Testis (tissue), 2 donors: Measurements from ENCODE around the gene CERT1.

ENCODE experiments used
- CTCF ChIP-seq, 3 experiments: fragments of 450-650 bp in 2 of 3; fragments of 200-600 bp in 1 of 3; sonication (generic) in 1 of 3; IDR thresholded peaks; one replicate each; pipeline ENCODE4 v1.5.1; 2016 to 2019; ENCODE audit warnings: antibody characterized with exemption in 3 of 3, mild to moderate bottlenecking in 2 of 3, moderate library complexity in 1 of 3
- POLR2A ChIP-seq: fragments of 450-650 bp; IDR thresholded peaks from one replicate; pipeline ENCODE4 v1.6.1; 2017; ENCODE audit warnings: antibody characterized with exemption, mild to moderate bottlenecking, moderate library complexity

- TF ChIP-seq CTCF (IDR thresholded peaks at IDR 0.05) (no peak), POLR2A (no peak)
These were observed 47.7 kb upstream of the CERT1 start for GRCh38 chr5:75558981-75559632.
